ENCODE measurements around the gene ZNF836.

DNA sequence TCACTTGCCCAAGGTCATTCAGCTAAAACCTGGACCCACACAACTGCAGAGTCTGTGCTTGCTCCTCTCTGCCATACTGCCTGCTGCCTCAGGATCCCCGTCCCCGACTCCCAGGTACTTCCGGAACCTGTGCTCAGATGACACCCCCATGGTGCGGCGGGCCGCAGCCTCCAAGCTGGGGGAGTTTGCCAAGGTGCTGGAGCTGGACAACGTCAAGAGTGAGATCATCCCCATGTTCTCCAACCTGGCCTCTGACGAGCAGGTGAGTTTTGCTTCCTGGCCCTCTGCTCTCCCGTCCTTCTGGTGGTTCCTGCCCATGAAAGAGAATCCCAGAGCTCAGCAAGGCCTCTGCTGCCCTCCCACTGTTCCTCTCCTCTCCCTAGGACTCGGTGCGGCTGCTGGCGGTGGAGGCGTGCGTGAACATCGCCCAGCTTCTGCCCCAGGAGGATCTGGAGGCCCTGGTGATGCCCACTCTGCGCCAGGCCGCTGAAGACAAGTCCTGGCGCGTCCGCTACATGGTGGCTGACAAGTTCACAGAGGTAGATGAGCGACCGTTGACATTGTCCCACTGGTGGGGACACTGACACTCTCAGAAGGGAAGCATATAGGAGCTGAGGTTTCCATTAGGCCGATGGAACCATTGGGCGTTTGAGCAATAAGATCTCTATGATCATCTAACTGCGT is 41.3 kb upstream of the ZNF836 start:
- TF ChIP-seq BRCA1 (IDR thresholded peaks at IDR 0.05) (no peak), BRCA1 (CRISPR knock-in tag; IDR thresholded peaks at IDR 0.05) (no peak), RAD21 (CRISPR knock-in tag; conservative IDR thresholded peaks at IDR 0.05 in 1 of 2, IDR thresholded peaks at IDR 0.05 in 1 of 2) (no peak), GABPB1 (CRISPR knock-in tag; IDR thresholded peaks at IDR 0.05) (no peak), ESRRB (CRISPR knock-in tag; IDR thresholded peaks at IDR 0.05; ENCODE audit: borderline replicate concordance) (no peak), TBL1XR1 (IDR thresholded peaks at IDR 0.05; ENCODE audit: low read length in 2 of 2) (no peak), MTA3 (IDR thresholded peaks at IDR 0.05; ENCODE audit: borderline replicate concordance) (no peak)
- TF ChIP-seq, protein P1, sequence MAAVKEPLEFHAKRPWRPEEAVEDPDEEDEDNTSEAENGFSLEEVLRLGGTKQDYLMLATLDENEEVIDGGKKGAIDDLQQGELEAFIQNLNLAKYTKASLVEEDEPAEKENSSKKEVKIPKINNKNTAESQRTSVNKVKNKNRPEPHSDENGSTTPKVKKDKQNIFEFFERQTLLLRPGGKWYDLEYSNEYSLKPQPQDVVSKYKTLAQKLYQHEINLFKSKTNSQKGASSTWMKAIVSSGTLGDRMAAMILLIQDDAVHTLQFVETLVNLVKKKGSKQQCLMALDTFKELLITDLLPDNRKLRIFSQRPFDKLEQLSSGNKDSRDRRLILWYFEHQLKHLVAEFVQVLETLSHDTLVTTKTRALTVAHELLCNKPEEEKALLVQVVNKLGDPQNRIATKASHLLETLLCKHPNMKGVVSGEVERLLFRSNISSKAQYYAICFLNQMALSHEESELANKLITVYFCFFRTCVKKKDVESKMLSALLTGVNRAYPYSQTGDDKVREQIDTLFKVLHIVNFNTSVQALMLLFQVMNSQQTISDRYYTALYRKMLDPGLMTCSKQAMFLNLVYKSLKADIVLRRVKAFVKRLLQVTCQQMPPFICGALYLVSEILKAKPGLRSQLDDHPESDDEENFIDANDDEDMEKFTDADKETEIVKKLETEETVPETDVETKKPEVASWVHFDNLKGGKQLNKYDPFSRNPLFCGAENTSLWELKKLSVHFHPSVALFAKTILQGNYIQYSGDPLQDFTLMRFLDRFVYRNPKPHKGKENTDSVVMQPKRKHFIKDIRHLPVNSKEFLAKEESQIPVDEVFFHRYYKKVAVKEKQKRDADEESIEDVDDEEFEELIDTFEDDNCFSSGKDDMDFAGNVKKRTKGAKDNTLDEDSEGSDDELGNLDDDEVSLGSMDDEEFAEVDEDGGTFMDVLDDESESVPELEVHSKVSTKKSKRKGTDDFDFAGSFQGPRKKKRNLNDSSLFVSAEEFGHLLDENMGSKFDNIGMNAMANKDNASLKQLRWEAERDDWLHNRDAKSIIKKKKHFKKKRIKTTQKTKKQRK (IDR thresholded peaks at IDR 0.05; ENCODE audit: borderline replicate concordance, low read depth, low read length): no peak

All from K562 (cell line).